Fibroblast of mammary gland (primary cell): Measurements from ENCODE around the gene RASGRP3.

ENCODE experiments used
- DNase-seq: peaks from one replicate; pipeline ENCODE4 v3.0.0-alpha.2; 2010; ENCODE audit warnings: low read depth
- H3K4me3 ChIP-seq: 2 replicates; pipeline ENCODE4 v1.5.1; 2011; ENCODE audit warnings: low read depth, mild to moderate bottlenecking, low read length, moderate library complexity; ENCODE audit not compliant: control insufficient read depth
- CTCF ChIP-seq: conservative IDR thresholded peaks from 2 replicates; pipeline ENCODE4 v1.5.1; 2011; ENCODE audit warnings: low read depth, low read length, inconsistent platforms; ENCODE audit not compliant: control insufficient read depth, insufficient read depth

RASGRP3 gene

DNA sequence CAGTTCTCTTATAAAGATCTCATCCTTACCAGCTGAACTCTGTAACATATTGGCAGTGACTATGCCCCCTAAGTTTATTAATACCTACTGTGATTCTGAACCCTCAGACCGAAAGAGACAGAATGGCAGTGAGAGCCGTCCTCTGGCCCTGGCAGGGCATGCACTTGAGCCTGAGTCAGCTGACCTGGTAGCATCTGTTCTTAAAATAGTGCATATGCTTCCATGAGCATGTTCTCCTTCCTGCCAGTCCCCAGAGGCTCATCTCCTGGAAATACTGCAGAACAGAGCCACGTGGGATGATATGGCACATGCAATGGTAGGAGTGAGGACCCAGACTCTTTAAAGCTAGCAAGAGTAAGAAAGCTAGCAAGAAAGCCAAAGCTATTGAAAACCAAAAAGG is 59.0 kb downstream of the RASGRP3 start:
- no peak for TF ChIP-seq CTCF
- DNase-seq, result no peak
- H3K4me3 ChIP-seq, result no peak overlapping the region

DNA sequence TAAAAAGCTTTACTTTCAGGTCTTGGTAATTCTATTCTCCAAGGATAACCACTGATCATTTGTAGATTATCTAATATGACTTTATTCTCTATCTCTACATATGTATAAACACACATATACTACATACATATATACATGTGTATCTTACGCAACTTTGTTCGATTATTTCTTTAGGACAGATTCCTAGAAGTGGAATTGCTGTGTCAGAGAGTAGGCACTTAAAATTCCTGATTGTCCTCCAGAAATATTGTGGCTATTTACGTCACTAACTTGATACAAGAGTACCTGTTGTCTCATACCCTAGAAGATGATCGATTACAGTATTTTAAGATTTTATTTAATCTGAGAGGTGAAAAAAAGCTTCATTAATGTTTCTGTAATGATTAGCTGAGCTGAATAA is 64.8 kb downstream of the RASGRP3 start:
- no peak overlapping the region for H3K4me3 ChIP-seq
- DNase-seq, result no peak
- no peak for TF ChIP-seq CTCF

DNA sequence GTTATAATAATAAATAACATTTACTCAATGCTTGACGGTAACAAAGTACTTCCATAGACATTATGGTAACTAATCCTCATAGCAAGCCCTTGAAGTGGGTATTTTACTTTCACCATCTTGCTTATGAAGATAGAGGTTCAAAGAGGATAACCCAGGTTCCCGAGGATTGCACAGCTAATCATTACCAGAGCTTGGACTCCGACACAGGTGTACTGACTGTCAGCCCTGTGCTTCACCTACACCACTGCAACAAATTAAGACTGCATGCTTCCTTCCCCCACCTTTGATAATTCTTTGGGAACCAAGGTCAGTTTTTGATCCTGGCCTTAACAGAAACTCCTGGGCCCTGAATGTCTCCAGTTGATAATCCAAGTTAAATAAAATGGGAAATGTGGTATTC is 73.8 kb downstream of the RASGRP3 start:
- H3K4me3 ChIP-seq, result no peak overlapping the region
- no peak for TF ChIP-seq CTCF
- no peak for DNase-seq

DNA sequence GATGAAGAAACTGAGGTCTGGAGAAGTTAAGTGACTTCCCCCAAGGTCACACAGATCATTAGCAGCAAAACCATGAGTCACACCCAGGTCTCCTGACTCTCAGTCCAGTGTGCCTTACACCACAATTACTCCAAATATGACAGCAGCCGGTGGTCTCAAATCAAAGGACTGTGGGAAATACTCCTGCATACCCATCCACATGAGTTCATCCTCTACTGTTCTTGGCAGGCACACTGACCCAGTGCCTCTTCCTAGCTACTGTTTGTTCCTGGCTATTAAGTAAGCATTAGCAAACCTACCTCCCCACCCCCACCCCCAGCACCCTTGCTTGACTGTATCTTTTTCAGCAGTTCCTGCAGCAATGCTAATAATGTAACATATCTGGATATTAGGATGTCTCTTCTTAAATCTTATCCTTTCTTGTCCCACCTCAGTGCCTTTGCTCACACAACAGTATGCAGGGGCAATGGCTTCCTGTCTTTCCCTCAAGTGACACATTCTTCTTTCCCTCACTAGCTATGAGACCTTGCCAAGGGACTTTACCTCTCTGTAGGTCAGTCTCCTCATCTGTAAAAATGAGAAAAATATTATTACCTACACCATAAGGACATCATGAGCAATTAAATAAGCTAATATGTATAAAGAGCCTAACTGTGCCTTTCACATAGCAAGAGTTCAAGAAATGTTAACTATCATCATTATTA is 76.5 kb downstream of the RASGRP3 start:
- peak; percentile 55 for DNase-seq
- no peak overlapping the region for H3K4me3 ChIP-seq
- TF ChIP-seq CTCF, result no peak

GRCh38 chr2:33555681-33556080 is 79.2 kb downstream of the RASGRP3 start:
- no peak for DNase-seq
- no peak overlapping the region for H3K4me3 ChIP-seq
- no peak for TF ChIP-seq CTCF

DNA sequence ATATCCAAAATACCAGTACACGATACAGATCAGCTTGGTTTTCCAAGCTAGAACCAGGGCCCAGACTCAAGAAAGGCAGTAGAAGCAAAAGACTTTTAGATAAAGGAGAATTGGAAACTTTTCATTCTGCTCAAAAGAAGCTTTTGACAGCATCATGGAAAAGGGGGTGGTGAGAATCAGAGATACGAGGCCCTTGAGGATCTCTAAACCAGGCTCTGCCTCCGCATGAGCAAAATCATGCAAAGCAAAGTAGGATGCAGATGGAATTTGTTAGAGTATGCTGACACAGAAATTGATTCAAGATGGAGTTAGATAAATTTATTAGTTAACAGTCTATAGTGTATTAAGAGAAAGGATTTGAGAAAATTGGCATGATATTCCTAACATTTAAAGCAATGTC is 82.9 kb downstream of the RASGRP3 start:
- H3K4me3 ChIP-seq, result no peak overlapping the region
- no peak for TF ChIP-seq CTCF
- no peak for DNase-seq

DNA sequence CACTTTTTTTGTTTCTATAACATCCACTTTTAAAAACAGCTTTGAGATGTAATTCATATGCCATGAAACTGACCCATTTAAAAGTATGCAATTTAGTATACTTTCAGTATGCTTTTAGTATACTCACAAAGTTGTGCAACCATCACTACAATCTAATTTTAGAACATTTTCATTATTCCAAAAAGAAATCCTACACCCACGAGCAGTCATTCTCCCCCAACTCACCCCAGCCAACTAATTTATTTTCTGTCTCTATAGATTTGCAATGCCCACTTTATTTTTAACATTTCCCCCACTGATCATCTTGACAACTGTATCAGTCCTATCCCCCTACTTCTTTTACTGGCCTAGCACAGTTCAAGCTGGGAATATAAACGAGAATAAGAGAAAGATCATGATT is 83.6 kb downstream of the RASGRP3 start:
- DNase-seq, result no peak
- H3K4me3 ChIP-seq, result no peak overlapping the region
- TF ChIP-seq CTCF, result no peak
